Measurements from ENCODE around the gene FBLN2. TPM values are rescaled to one million over a fixed set of nuclear protein-coding genes. Genes with fewer than 3 reads are reported as not detected.

Gene FBLN2
- total and polyA plus RNA-seq, 7 donors = 12.8 to 59.4 (median 24.9) TPM

GRCh38 chr3:13572926-13573623 lies 24.1 kb downstream of the FBLN2 start:
- Histone ChIP-seq H3K4me3 (no peak overlapping the region), H3K4me1 (no peaks in the 10 kb centered on the region), H3K27ac (no peak overlapping the region), H3K9me3 (no peaks in the 10 kb centered on the region), H3K36me3 (ENCODE audit: insufficient read depth in 1 of 2, low read depth in 1 of 2) (no peaks in the 10 kb centered on the region), H3K27me3 (ENCODE audit: insufficient read depth in 3 of 3, low read length in 2 of 3) (peaks cover 0 to 21% (median 0%) of the 10 kb centered on the region in 3 donors)
- ATAC-seq (no peak), DNase-seq (peak in 1 of 2 donors; percentile 23)
- intact Hi-C loops (cut with DNase I) = loop anchor here in 1 of 2 donors (5.0 kb wide), 1 partner anchor 74 kb away; no protein-coding TSS in a partner anchor
- WGBS, 3 donors = 91 to 96% (median 93%) methylated on average over 11 of the region's 11 CpGs
- no peak for TF ChIP-seq CTCF (IDR thresholded peaks at IDR 0.05)

GRCh38 chr3:13574083-13574797 lies 25.3 kb downstream of the FBLN2 start:
- Histone ChIP-seq H3K4me3 (no peak overlapping the region), H3K4me1 (no peaks in the 10 kb centered on the region), H3K36me3 (ENCODE audit: insufficient read depth in 1 of 2, low read depth in 1 of 2) (no peaks in the 10 kb centered on the region), H3K27ac (no peak overlapping the region), H3K27me3 (ENCODE audit: insufficient read depth in 3 of 3, low read length in 2 of 3) (peaks cover 0 to 19% (median 0%) of the 10 kb centered on the region in 3 donors), H3K9me3 (no peaks in the 10 kb centered on the region)
- WGBS, 3 donors = 79 to 84% (median 81%) methylated on average over 18 of the region's 18 CpGs
- DNase-seq = peak in 1 of 2 donors; percentile 52
- intact Hi-C loops (cut with DNase I) = loop anchor here in 1 of 2 donors (5.0 kb wide), 1 partner anchor 73 kb away; no protein-coding TSS in a partner anchor
- ATAC-seq = no peak
- no peak for TF ChIP-seq CTCF (IDR thresholded peaks at IDR 0.05)

- H3K4me1 ChIP-seq = no peaks in the 10 kb centered on the region
- no peak for ATAC-seq
- peaks cover 0 to 13% (median 0%) of the 10 kb centered on the region in 3 donors for H3K27me3 ChIP-seq (ENCODE audit: insufficient read depth in 3 of 3, low read length in 2 of 3)
- DNase-seq = peak in 1 of 2 donors; percentile 38
- H3K4me3 ChIP-seq = no peak overlapping the region
- 75 to 79% (median 78%) methylated on average over 18 of the region's 18 CpGs for WGBS, 3 donors
- H3K36me3 ChIP-seq (ENCODE audit: insufficient read depth in 1 of 2, low read depth in 1 of 2) = no peaks in the 10 kb centered on the region
- TF ChIP-seq CTCF (IDR thresholded peaks at IDR 0.05) = no peak
- H3K27ac ChIP-seq = no peak overlapping the region
- intact Hi-C loops (cut with DNase I) = loop anchor here in 1 of 2 donors (5.0 kb wide), 1 partner anchor 72 kb away; no protein-coding TSS in a partner anchor
- H3K9me3 ChIP-seq = no peaks in the 10 kb centered on the region
These were observed 26.0 kb downstream of the FBLN2 start for GRCh38 chr3:13574798-13575451.

- Histone ChIP-seq H3K36me3 (ENCODE audit: insufficient read depth in 1 of 2, low read depth in 1 of 2) (no peaks in the 10 kb centered on the region), H3K27me3 (ENCODE audit: insufficient read depth in 3 of 3, low read length in 2 of 3) (peaks cover 0 to 7% (median 0%) of the 10 kb centered on the region in 3 donors), H3K4me3 (no peak overlapping the region), H3K4me1 (no peaks in the 10 kb centered on the region), H3K9me3 (no peaks in the 10 kb centered on the region), H3K27ac (no peak overlapping the region)
- peak in 1 of 2 donors; percentile 55 for DNase-seq
- TF ChIP-seq CTCF (IDR thresholded peaks at IDR 0.05) = no peak
- ATAC-seq = no peak
- intact Hi-C loops (cut with DNase I) = no loop called here
- 47 to 60% (median 47%) methylated on average over 10 to 11 of the region's 11 CpGs for WGBS, 3 donors
These were observed 26.6 kb downstream of the FBLN2 start for GRCh38 chr3:13575459-13576061.
